GM12878 (cell line): ENCODE results near the gene CDKL1. TPM values are rescaled to one million over a fixed set of nuclear protein-coding genes. Genes with fewer than 3 reads are reported as not detected.

ENCODE experiments used
- ATAC-seq: fragments of 200-7000 bp; cut with Tn5 transposase; 3 replicates; pipeline ENCODE4 v1.9.1; 2020; ENCODE audit warnings: mild to moderate bottlenecking, moderate library complexity
- BruUV-seq: library from RNA; stranded (reverse); fragments of 400-500 nt; replicated peaks from 2 replicates; lab custom pipeline; 2021; lab: Mats Ljungman, UMichigan
- CTCF ChIA-PET: fragments of 300-600 bp; sonication (Branson Sonifier 250); formaldehyde crosslinking; extraction: SDS; loops from one replicate; lab custom pipeline; 2021; ENCODE audit warnings: inconsistent platforms; lab: Yijun Ruan, JAX
- POLR2A ChIA-PET: fragments of 350-600 bp; formaldehyde crosslinking; extraction: SDS; loops from one replicate; lab custom pipeline; 2021; ENCODE audit warnings: inconsistent platforms; lab: Charles Lee
- RAD21 ChIA-PET: fragments of 300-600 bp; sonication (Branson Sonifier 250); formaldehyde crosslinking; loops from one replicate; lab custom pipeline; 2023; ENCODE audit warnings: antibody characterized with exemption; ENCODE audit not compliant: unreplicated experiment; lab: Charles Lee
- SMC1A ChIA-PET: fragments of 300-600 bp; sonication (Branson Sonifier 250); formaldehyde crosslinking; loops from one replicate; lab custom pipeline; 2023; ENCODE audit not compliant: unreplicated experiment, uncharacterized antibody; lab: Charles Lee
- DNase-seq: peaks from one replicate; pipeline ENCODE4 v3.0.0-alpha.2; 2011; ENCODE audit warnings: low read depth, low spot score
- FAIRE-seq: peaks from 3 replicates; lab custom pipeline; 2011; peaks lifted over from hg19 to GRCh38; lab: Jason Lieb, UNC
- H2AFZ ChIP-seq: 2 replicates; pipeline ENCODE4 v1.6.0; 2011; ENCODE audit warnings: low read depth, low read length, control low read depth; ENCODE audit not compliant: control insufficient read depth
- H3K27ac ChIP-seq: 2 replicates; pipeline ENCODE4 v1.5.1; 2011; ENCODE audit warnings: control low read depth; ENCODE audit not compliant: control insufficient read depth, insufficient read depth
- H3K27me3 ChIP-seq, 2 experiments: replicated peaks in 1 of 2; 2 replicates each; pipeline versions ENCODE4 v1.6.0 to v1.6.1; 2011; ENCODE audit warnings: low read length in 1 of 2; ENCODE audit not compliant: control insufficient read depth in 2 of 2, insufficient read depth in 2 of 2
- H3K36me3 ChIP-seq, 2 experiments: 2 replicates each; pipeline ENCODE4 v1.5.1; 2011; ENCODE audit warnings: low read length in 1 of 2; ENCODE audit not compliant: control insufficient read depth in 2 of 2, insufficient read depth in 2 of 2
- H3K4me1 ChIP-seq: 2 replicates; pipeline ENCODE4 v1.6.1; 2011; ENCODE audit warnings: mild to moderate bottlenecking, low read length, moderate library complexity, mixed read lengths; ENCODE audit not compliant: control insufficient read depth, insufficient read depth
- H3K4me2 ChIP-seq: 2 replicates; pipeline ENCODE4 v1.6.0; 2011; ENCODE audit warnings: control low read depth; ENCODE audit not compliant: control insufficient read depth, insufficient read depth
- H3K4me3 ChIP-seq: fragments of 200-600 bp; sonication (generic); 2 replicates; pipeline ENCODE4 v1.5.1; 2016
- H3K79me2 ChIP-seq: 2 replicates; pipeline ENCODE4 v1.6.0; 2011; ENCODE audit warnings: low read length; ENCODE audit not compliant: control insufficient read depth, insufficient read depth
- H3K9ac ChIP-seq: 2 replicates; pipeline ENCODE4 v1.8.0; 2011; ENCODE audit warnings: low read length, control low read depth, mixed read lengths; ENCODE audit not compliant: control insufficient read depth, insufficient read depth
- H3K9me3 ChIP-seq: replicated peaks from 3 replicates; pipeline ENCODE4 v1.5.1; 2011; ENCODE audit warnings: mild to moderate bottlenecking, low read length; ENCODE audit not compliant: control insufficient read depth, insufficient read depth
- H4K20me1 ChIP-seq: 2 replicates; pipeline ENCODE4 v1.6.0; 2011; ENCODE audit not compliant: control insufficient read depth, insufficient read depth
- DPF2 ChIP-seq: fragments of 450-650 bp; IDR thresholded peaks from 2 replicates; pipeline ENCODE4 v1.6.1; 2017; ENCODE audit warnings: mild to moderate bottlenecking
- RFX5 ChIP-seq: IDR thresholded peaks from 2 replicates; pipeline ENCODE4 v1.6.1; 2011; ENCODE audit warnings: low read depth, low read length, improper control_type of control experiment
- SP1 ChIP-seq: IDR thresholded peaks from one replicate; pipeline ENCODE4 v1.6.1; 2011; ENCODE audit warnings: low read depth, low read length
- TBL1XR1 ChIP-seq: IDR thresholded peaks from 2 replicates; pipeline ENCODE4 v1.6.1; 2012; ENCODE audit warnings: low read depth, low read length, improper control_type of control experiment
- YBX1 ChIP-seq: fragments of 450-650 bp; IDR thresholded peaks from 2 replicates; pipeline ENCODE4 v1.6.1; 2016; ENCODE audit warnings: antibody characterized with exemption
- whole genome bisulfite sequencing: methylation state at CpG from one replicate; pipeline ENCODE4 v1.1.6; 2016; ENCODE audit warnings: low lambda C conversion rate; ENCODE audit not compliant: insufficient replicate concordance, insufficient coverage; ENCODE audit errors: missing lambda C conversion rate; 5-methylcytosine and 5-hydroxymethylcytosine counted together
- in situ Hi-C: fragments of 300-500 bp; cut with MboI; formaldehyde crosslinking; loops from 9 replicates; pipeline ENCODE4 v1.14.3; 2018; ENCODE audit warnings: mixed read lengths
- intact Hi-C: fragments of 100-400 bp; cut with micrococcal nuclease; formaldehyde crosslinking; loops from one replicate; pipeline ENCODE4 v1.14.2; 2022; ENCODE audit not compliant: unreplicated experiment
- polyA plus RNA-seq, 11 experiments: library from polyadenylated mRNA; depleted of rRNA in 4 of 11; unstranded in 6 of 11; stranded (reverse) in 5 of 11; fragments of >200 nt; fragmentation: Nextera tagmentation in 4 of 11; fragmentation: Illumina TruSeq in 1 of 11; extraction: Ambion mirVana in 4 of 11; extraction: Trizol in 1 of 11; gene quantifications; 1 replicate in 1 of 11; 2 replicates in 10 of 11; pipeline versions ENCODE4 v1.2.1 to v1.2.3, GENCODE V29; 2011 to 2016; ENCODE audit warnings: inconsistent platforms in 2 of 11, missing spikeins in 2 of 11, low read depth in 1 of 11
- total RNA-seq, 4 experiments: library from RNA; depleted of rRNA in 3 of 4; stranded (reverse); fragments of >200 nt in 3 of 4; fragmentation: Illumina TruSeq in 1 of 4; extraction: Trizol in 1 of 4; gene quantifications; 2 replicates each; pipeline versions ENCODE4 v1.2.1 to v1.2.3, GENCODE V29; 2013 to 2021
- TF ChIP-seq, protein P1 (sequence below): IDR thresholded peaks from 2 replicates; pipeline ENCODE4 v1.6.1; 2012; ENCODE audit warnings: low read depth, low read length, improper control_type of control experiment
- TF ChIP-seq, protein P2 (sequence below): fragments of 450-650 bp; IDR thresholded peaks from 2 replicates; pipeline ENCODE4 v1.6.1; 2017; ENCODE audit warnings: mild to moderate bottlenecking

The CDKL1 gene
- total and polyA plus RNA-seq, 10 of the 15 experiments (the other 5 are each of a cell fraction or from before 2014, with no cell fraction given), result 9.0 to 19.0 (median 11.1) TPM

DNA sequence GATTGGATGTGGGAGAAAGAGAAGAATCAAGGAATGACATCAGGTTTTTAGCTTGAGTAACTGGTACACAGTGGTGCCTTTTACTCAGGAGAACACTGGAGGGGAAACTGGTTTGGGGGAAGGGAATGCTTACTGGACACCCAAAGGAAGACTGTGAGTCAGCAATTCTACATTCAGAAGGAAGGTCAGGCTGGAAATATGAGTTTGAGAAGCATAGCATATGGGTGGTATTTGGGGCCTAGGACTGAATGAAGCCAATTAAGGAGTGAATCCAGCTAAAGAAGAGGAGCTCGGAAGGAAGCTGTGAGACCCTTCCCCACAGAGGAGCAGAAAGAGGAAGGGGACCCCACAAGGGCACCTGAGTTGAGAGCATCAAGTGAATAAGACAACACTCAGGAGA is 49.2 kb downstream of the CDKL1 start:
- Histone ChIP-seq H3K4me1 (peaks cover 9% of the 10 kb centered on the region), H3K4me3 (no peak overlapping the region), H3K79me2 (no peaks in the 10 kb centered on the region), H3K9ac (no peak overlapping the region), H3K27ac (no peak overlapping the region), H3K36me3 (no peaks in the 10 kb centered on the region; a peak in 1 of 4 replicates), H4K20me1 (no peaks in the 10 kb centered on the region), H3K4me2 (no peak overlapping the region), H2AFZ (no peak overlapping the region), H3K27me3 (no peaks in the 10 kb centered on the region), H3K9me3 (no peaks in the 10 kb centered on the region)
- SMC1A ChIA-PET, result interaction anchor here (1.9 kb wide), 1 partner anchor 15 kb away, joined by 7 read pairs; no protein-coding TSS in a partner anchor
- no peak for ATAC-seq
- FAIRE-seq, result no peak
- 100% methylated on average over 1 of the region's 1 CpG for WGBS
- no TSS peak for BruUV-seq
- CTCF ChIA-PET, result interaction anchor here (0.8 to 2.1 kb wide), 7 partner anchors 10 to 430 kb away, joined by 3 to 6 read pairs (median 3); partner anchors contain the start of gene CDKL1
- POLR2A ChIA-PET, result interaction anchor here (1.2 kb wide), 1 partner anchor 10 kb away, joined by 3 read pairs; no protein-coding TSS in a partner anchor
- no peak for DNase-seq
- in situ Hi-C loops (no loop called here), intact Hi-C loops (loop anchor here (10.0 kb wide), 1 partner anchor 417 kb away; no protein-coding TSS in a partner anchor)
- TF ChIP-seq TBL1XR1, result no peak
- TF ChIP-seq DPF2, result no peak
- TF ChIP-seq YBX1, result no peak
- TF ChIP-seq, protein P1, sequence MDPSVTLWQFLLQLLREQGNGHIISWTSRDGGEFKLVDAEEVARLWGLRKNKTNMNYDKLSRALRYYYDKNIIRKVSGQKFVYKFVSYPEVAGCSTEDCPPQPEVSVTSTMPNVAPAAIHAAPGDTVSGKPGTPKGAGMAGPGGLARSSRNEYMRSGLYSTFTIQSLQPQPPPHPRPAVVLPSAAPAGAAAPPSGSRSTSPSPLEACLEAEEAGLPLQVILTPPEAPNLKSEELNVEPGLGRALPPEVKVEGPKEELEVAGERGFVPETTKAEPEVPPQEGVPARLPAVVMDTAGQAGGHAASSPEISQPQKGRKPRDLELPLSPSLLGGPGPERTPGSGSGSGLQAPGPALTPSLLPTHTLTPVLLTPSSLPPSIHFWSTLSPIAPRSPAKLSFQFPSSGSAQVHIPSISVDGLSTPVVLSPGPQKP, result no peak
- TF ChIP-seq SP1, result no peak
- TF ChIP-seq RFX5, result no peak
- TF ChIP-seq, protein P2, sequence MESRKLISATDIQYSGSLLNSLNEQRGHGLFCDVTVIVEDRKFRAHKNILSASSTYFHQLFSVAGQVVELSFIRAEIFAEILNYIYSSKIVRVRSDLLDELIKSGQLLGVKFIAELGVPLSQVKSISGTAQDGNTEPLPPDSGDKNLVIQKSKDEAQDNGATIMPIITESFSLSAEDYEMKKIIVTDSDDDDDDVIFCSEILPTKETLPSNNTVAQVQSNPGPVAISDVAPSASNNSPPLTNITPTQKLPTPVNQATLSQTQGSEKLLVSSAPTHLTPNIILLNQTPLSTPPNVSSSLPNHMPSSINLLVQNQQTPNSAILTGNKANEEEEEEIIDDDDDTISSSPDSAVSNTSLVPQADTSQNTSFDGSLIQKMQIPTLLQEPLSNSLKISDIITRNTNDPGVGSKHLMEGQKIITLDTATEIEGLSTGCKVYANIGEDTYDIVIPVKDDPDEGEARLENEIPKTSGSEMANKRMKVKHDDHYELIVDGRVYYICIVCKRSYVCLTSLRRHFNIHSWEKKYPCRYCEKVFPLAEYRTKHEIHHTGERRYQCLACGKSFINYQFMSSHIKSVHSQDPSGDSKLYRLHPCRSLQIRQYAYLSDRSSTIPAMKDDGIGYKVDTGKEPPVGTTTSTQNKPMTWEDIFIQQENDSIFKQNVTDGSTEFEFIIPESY, result no peak
- RAD21 ChIA-PET, result interaction anchor here (1.1 kb wide), 1 partner anchor 175 kb away, joined by 3 read pairs; no protein-coding TSS in a partner anchor
